ENCODE results near the gene BAG3. TPM values are rescaled to one million over a fixed set of nuclear protein-coding genes. Genes with fewer than 3 reads are reported as not detected.

Gene BAG3
- total and polyA plus RNA-seq, 2 of the 8 experiments (the other 6 are each of a cell fraction or from before 2014, with no cell fraction given): 3.5 to 13.3 TPM

Other genes starting within 250 kb of the BAG3 start
- gene RGS10, start 108.7 kb upstream of the BAG3 start, total RNA-seq (2021; fragmentation: NEBNext Ultra II Directional; extraction: Animal tissue kit (Norgen Biotek cat#: 25700)): 12.2 and 13.1 TPM in 2 replicates
- 4.2 and 5.5 TPM in 2 replicates for gene RGS10, start 108.7 kb upstream of the BAG3 start, polyA plus RNA-seq (2011; rRNA removed)
- gene TIAL1, start 54.4 kb upstream of the BAG3 start, total RNA-seq (2021; fragmentation: NEBNext Ultra II Directional; extraction: Animal tissue kit (Norgen Biotek cat#: 25700)): 151 and 166 TPM in 2 replicates
- 37.4 and 50.4 TPM in 2 replicates for gene TIAL1, start 54.4 kb upstream of the BAG3 start, polyA plus RNA-seq (2011; rRNA removed)
- 97.9 and 101 TPM in 2 replicates for gene INPP5F, start 74.7 kb downstream of the BAG3 start, total RNA-seq (2021; fragmentation: NEBNext Ultra II Directional; extraction: Animal tissue kit (Norgen Biotek cat#: 25700))
- 32.1 and 50.1 TPM in 2 replicates for gene INPP5F, start 74.7 kb downstream of the BAG3 start, polyA plus RNA-seq (2011; rRNA removed)
- gene MCMBP, start 221.5 kb downstream of the BAG3 start, total RNA-seq (2021; fragmentation: NEBNext Ultra II Directional; extraction: Animal tissue kit (Norgen Biotek cat#: 25700)): 79.8 and 81.7 TPM in 2 replicates
- 40.4 and 67.3 TPM in 2 replicates for gene MCMBP, start 221.5 kb downstream of the BAG3 start, polyA plus RNA-seq (2011; rRNA removed)
- gene SEC23IP, start 241.3 kb downstream of the BAG3 start, total RNA-seq (2021; fragmentation: NEBNext Ultra II Directional; extraction: Animal tissue kit (Norgen Biotek cat#: 25700)): 98.2 and 105 TPM in 2 replicates
- gene SEC23IP, start 241.3 kb downstream of the BAG3 start, polyA plus RNA-seq (2011; rRNA removed): 26.1 and 29.0 TPM in 2 replicates

Data from H1 (cell line).